Stomach (tissue), 4 donors: ENCODE data around the gene SQSTM1.

ENCODE experiments used
- CTCF ChIP-seq, 7 experiments: fragments of 450-650 bp in 4 of 7; fragments of 200-600 bp in 3 of 7; sonication (generic) in 3 of 7; IDR thresholded peaks; one replicate each; pipeline ENCODE4 v1.5.1; 2016 to 2019; ENCODE audit warnings: antibody characterized with exemption in 7 of 7, control low read depth in 2 of 7, mild to moderate bottlenecking in 1 of 7
- POLR2A ChIP-seq, 4 donors: fragments of 450-650 bp; IDR thresholded peaks; one replicate each; pipeline ENCODE4 v1.6.1; 2016; ENCODE audit warnings: antibody characterized with exemption in 4 of 4, control low read depth in 2 of 4, mild to moderate bottlenecking in 1 of 4, moderate library complexity in 1 of 4
- POLR2AphosphoS5 ChIP-seq, 3 donors: sonication (generic); formaldehyde crosslinking; IDR thresholded peaks; one replicate each; pipeline ENCODE4 v1.6.1; 2016; ENCODE audit warnings: antibody characterized with exemption in 3 of 3

DNA sequence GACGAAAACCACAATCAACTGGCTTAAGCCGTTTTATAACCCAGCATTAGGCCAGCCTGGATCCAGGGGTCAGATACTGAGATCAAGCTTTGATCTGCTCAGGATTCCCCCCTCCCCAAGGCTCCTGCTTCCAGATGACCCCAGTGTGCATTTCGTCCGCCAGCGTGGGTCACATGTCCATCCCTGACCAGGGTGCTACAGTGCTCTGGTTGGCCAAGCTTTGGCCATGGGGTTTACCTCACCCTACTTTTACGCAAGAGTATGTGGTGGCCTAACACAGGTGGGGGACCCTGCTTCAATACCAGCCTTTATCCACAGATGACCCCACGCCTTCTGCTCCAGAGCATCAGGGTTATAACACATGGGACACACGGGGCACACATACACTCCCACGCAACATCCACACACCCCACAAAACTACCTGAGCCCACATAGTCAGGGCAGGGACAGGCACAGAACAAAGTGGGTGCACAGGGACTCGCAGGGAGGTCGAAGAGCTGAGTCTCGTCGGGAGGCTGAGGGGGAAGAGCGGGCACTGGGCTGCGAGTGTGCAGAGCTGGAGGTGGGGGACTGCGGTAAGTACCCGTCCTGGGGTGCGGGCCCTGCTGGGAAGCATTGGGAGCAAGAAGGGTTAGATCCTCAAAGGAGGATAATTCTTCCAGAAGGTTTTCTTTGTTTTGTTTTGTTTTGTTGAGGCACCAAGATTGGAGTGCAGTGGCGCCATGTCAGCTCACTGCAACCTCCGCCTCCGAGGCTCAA is 5.0 kb upstream of the SQSTM1 start:
- TF ChIP-seq CTCF (IDR thresholded peaks at IDR 0.05) = no peak
- TF ChIP-seq POLR2A (IDR thresholded peaks at IDR 0.05) = no peak
- no peak for TF ChIP-seq POLR2AphosphoS5 (IDR thresholded peaks at IDR 0.05)
